Measurements from ENCODE around the gene ITGA6. TPM values are rescaled to one million over a fixed set of nuclear protein-coding genes. Genes with fewer than 3 reads are reported as not detected.
"Not testable (repeated sequence)": the region's sequence is repeated elsewhere in the genome, so short reads cannot be mapped to it uniquely, and the experiment has no call there.

ITGA6 gene
- total RNA-seq, 2 experiments from 2014 or later, result 8.2 to 8.6 TPM

- Mint-ChIP-seq H3K4me1 (ENCODE audit: low read depth) (no peaks in the 10 kb centered on the region), H3K36me3 (peaks cover 23% of the 10 kb centered on the region), H3K4me3 (no peak overlapping the region), H3K9me3 (peaks cover 26% of the 10 kb centered on the region), H3K27ac (no peak overlapping the region), H3K27me3 (no peaks in the 10 kb centered on the region)
- CTCF ChIA-PET, result interaction anchor here (0.6 kb wide), 1 partner anchor 366 kb away, joined by 3 read pairs; no protein-coding TSS in a partner anchor
- DNase-seq, result no peak
- POLR2A ChIA-PET, result no interaction called here
- intact Hi-C loops (cut with micrococcal nuclease), result no loop called here
These were observed 113.0 kb downstream of the ITGA6 start for GRCh38 chr2:172540421-172540820.

DNA sequence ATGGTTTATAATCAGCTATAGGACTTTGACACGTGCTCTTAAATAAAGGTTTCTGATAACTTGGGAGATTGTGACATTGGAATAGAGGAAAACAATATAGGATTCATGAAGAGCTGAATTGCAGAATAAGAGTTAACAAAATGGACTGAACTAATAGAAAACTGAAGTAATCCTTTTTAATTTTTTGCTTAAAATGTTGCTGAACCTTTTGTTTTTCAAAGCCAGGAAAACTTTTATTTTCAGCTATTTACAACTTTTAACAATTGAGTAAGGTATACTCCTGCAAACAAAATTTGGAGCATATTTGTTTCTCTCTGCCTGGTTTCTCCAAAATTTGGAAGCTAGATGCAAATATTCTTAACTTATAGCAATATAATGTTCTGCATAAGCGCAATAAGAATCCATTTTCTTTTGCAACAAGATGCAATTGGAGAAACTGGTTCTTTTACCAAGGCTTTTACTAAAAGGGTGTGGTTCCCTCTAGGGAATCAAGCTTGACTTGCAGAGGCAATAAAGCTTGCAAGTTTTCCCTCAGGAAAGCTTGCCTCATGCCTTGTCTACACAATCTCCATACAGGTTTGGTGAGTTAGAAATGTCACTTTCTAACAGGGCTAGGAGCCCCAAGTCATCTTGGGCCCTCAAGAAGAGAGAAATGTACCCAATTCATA, 118.2 kb downstream of the ITGA6 start:
- Mint-ChIP-seq H3K4me3 (no peak overlapping the region), H3K9me3 (peaks cover 16% of the 10 kb centered on the region), H3K36me3 (peaks cover 14% of the 10 kb centered on the region), H3K27me3 (no peaks in the 10 kb centered on the region), H3K4me1 (ENCODE audit: low read depth) (peaks cover 12% of the 10 kb centered on the region), H3K27ac (no peak overlapping the region)
- POLR2A ChIA-PET, result no interaction called here
- no peak for DNase-seq
- intact Hi-C loops (cut with micrococcal nuclease), result no loop called here
- CTCF ChIA-PET, result interaction anchor here (0.6 kb wide), 1 partner anchor 973 kb away, joined by 3 read pairs; no protein-coding TSS in a partner anchor

DNA sequence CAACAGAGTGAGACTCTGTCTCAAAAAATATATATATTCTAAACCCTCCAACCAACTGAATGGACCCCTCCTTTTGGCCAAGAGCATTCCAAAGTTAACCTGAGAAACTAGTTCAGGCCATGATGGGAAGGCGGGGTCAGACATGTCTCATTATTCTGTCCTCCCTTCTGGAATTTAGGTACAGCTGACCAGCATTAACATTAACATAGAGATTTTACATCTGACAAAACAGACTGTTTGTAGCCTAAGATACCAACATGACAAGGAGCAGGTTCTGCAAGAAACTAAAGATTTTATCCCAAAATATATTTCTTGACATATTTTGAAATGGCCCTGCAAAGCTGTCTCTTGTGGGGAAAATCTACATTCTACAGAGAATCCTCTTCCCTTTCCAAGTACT, 121.7 kb downstream of the ITGA6 start:
- peaks cover 8% of the 10 kb centered on the region for H3K36me3 Mint-ChIP-seq
- ChIA-PET CTCF (no interaction called here), POLR2A (no interaction called here)
- DNase-seq, result no peak
- peaks cover 10% of the 10 kb centered on the region for H3K9me3 Mint-ChIP-seq
- intact Hi-C loops (cut with micrococcal nuclease), result no loop called here
- H3K4me3 Mint-ChIP-seq, result no peak overlapping the region
- no peak overlapping the region for H3K27ac Mint-ChIP-seq
- H3K27me3 Mint-ChIP-seq, result peaks cover 1% of the 10 kb centered on the region
- peaks cover 28% of the 10 kb centered on the region for H3K4me1 Mint-ChIP-seq (ENCODE audit: low read depth)

DNA sequence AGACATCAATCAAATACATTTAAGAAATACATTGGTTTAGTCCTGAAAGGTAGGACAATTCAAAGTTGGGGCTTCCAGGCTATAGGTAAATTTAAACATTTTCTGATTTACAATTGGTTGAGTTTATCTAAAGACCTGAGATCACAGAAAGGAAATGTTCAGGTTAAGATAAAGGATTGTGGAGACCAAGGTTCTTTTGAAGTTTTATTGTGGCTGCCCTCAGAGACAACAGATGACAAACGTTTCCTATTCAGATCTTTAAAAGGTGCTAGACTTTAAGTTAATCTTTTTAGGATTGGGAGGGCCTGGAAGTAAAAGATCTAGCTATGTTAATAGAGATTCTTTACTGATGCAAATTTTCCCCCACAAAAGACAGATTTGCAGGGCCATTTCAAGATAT, 122.4 kb downstream of the ITGA6 start:
- POLR2A ChIA-PET, H3K27ac Mint-ChIP-seq, H3K27me3 Mint-ChIP-seq, H3K36me3 Mint-ChIP-seq, H3K9me3 Mint-ChIP-seq, DNase-seq, CTCF ChIA-PET, H3K4me3 Mint-ChIP-seq: not testable (repeated sequence)
- H3K4me1 Mint-ChIP-seq (ENCODE audit: low read depth), result peaks cover 34% of the 10 kb centered on the region
- intact Hi-C loops (cut with micrococcal nuclease), result loop anchor here (10.0 kb wide), 2 partner anchors 125 to 375 kb away; partner anchors contain the start of gene ITGA6

- no peak for DNase-seq
- Mint-ChIP-seq H3K27me3 (peaks cover 6% of the 10 kb centered on the region), H3K4me3 (no peak overlapping the region), H3K4me1 (ENCODE audit: low read depth) (peaks cover 37% of the 10 kb centered on the region), H3K9me3 (peaks cover 5% of the 10 kb centered on the region), H3K27ac (no peak overlapping the region), H3K36me3 (peaks cover 5% of the 10 kb centered on the region)
- ChIA-PET POLR2A (no interaction called here), CTCF (no interaction called here)
- intact Hi-C loops (cut with micrococcal nuclease), result loop anchor here (10.0 kb wide), 2 partner anchors 126 to 376 kb away; partner anchors contain the start of gene ITGA6
These were observed 123.0 kb downstream of the ITGA6 start for GRCh38 chr2:172550419-172550818.

- Mint-ChIP-seq H3K27ac (no peak overlapping the region), H3K27me3 (peaks cover 6% of the 10 kb centered on the region), H3K4me3 (no peak overlapping the region), H3K9me3 (peaks cover 5% of the 10 kb centered on the region), H3K36me3 (peaks cover 5% of the 10 kb centered on the region), H3K4me1 (ENCODE audit: low read depth) (peaks cover 37% of the 10 kb centered on the region)
- intact Hi-C loops (cut with micrococcal nuclease), result loop anchor here (10.0 kb wide), 2 partner anchors 126 to 376 kb away; partner anchors contain the start of gene ITGA6
- ChIA-PET POLR2A (no interaction called here), CTCF (no interaction called here)
- DNase-seq, result no peak
These were observed 123.9 kb downstream of the ITGA6 start for GRCh38 chr2:172551271-172551670.

DNA sequence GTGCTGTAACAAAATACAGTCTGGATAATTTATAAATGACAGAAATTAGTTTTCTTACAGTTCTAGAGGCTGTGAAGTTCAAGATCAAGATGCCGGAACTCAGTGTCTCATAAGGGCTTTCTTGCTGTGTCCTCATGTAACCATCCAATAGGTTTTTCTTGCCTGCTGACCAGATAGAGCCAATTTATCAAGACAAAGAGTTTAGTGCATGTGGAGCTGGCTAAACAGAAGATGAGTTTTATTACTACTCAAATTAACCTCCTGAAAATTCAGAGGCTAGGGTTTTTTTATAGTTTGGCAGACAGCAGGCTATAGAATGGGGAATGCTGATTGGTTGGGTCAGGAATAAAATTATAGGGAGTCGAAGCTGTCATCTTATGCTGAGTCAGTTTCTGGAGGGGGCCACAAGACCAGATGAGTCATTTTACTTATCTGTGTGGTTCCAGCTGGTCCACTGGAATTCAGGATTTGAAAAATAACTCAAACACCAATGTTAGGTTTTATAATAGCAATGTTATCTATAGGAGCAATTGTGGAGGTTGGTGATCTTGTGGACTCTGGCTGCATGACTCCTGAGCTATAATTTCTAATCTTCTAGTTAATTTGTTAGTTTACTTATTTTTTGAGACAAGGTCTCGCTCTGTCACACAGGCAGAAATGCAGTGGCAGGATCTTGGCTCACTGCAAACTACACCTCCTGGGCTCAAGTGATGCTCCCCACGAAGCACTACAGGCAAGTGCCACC, 125.3 kb downstream of the ITGA6 start:
- peaks cover 3% of the 10 kb centered on the region for H3K9me3 Mint-ChIP-seq
- intact Hi-C loops (cut with micrococcal nuclease), result loop anchor here (10.0 kb wide), 2 partner anchors 128 to 378 kb away; partner anchors contain the start of gene ITGA6
- DNase-seq, result no peak
- CTCF ChIA-PET, result no interaction called here
- no peak overlapping the region for H3K4me3 Mint-ChIP-seq
- H3K27me3 Mint-ChIP-seq, result peaks cover 6% of the 10 kb centered on the region
- H3K27ac Mint-ChIP-seq, result no peak overlapping the region
- H3K36me3 Mint-ChIP-seq, result peaks cover 5% of the 10 kb centered on the region
- POLR2A ChIA-PET, result no interaction called here
- H3K4me1 Mint-ChIP-seq (ENCODE audit: low read depth), result peaks cover 50% of the 10 kb centered on the region

- ChIA-PET POLR2A (interaction anchor here (0.6 to 0.9 kb wide), 3 partner anchors 40 to 661 kb away, joined by 4 to 6 read pairs (median 4); partner anchors contain the start of gene SLC25A12), CTCF (interaction anchor here (0.6 to 1.0 kb wide), 3 partner anchors 13 to 93 kb away, joined by 3 to 5 read pairs (median 3); no protein-coding TSS in a partner anchor)
- peak overlapping the region; percentile 53 for H3K4me3 Mint-ChIP-seq
- no peaks in the 10 kb centered on the region for H3K9me3 Mint-ChIP-seq
- H3K36me3 Mint-ChIP-seq, result peaks cover 5% of the 10 kb centered on the region
- DNase-seq, result peak; percentile 21
- intact Hi-C loops (cut with micrococcal nuclease), result loop anchor here (2.0 to 10.0 kb wide), 6 partner anchors 60 to 867 kb away; partner anchors contain the start of genes DLX2, DYNC1I2, HAT1 and ITGA6
- H3K27me3 Mint-ChIP-seq, result peaks cover 6% of the 10 kb centered on the region
- H3K4me1 Mint-ChIP-seq (ENCODE audit: low read depth), result peaks cover 54% of the 10 kb centered on the region
- H3K27ac Mint-ChIP-seq, result no peak overlapping the region
These were observed 127.2 kb downstream of the ITGA6 start for GRCh38 chr2:172554352-172555271.

DNA sequence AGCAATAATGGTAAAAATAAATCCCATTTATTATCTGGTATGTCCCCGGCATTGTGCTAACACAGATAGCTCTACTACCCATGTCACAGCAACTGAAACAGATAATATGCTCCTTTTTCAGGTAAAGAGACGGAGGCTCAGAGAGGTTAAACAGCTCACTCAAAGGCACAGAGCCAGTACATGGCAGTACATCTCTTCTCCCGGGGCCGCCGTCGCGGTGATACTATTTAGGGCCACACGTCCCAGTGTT, 127.8 kb downstream of the ITGA6 start:
- ChIA-PET CTCF (interaction anchor here (0.6 to 1.0 kb wide), 2 partner anchors 14 to 93 kb away, joined by 3 read pairs; no protein-coding TSS in a partner anchor), POLR2A (interaction anchor here (0.6 to 0.9 kb wide), 4 partner anchors 40 to 1626 kb away, joined by 3 to 6 read pairs (median 4); partner anchors contain the start of genes GORASP2 and SLC25A12)
- Mint-ChIP-seq H3K4me3 (peak overlapping the region; percentile 89), H3K9me3 (no peaks in the 10 kb centered on the region), H3K27ac (peak overlapping the region; percentile 89), H3K36me3 (peaks cover 5% of the 10 kb centered on the region), H3K27me3 (peaks cover 6% of the 10 kb centered on the region), H3K4me1 (ENCODE audit: low read depth) (peaks cover 48% of the 10 kb centered on the region)
- intact Hi-C loops (cut with micrococcal nuclease), result loop anchor here (2.0 to 10.0 kb wide), 6 partner anchors 60 to 868 kb away; partner anchors contain the start of genes DLX2, DYNC1I2, HAT1 and ITGA6
- DNase-seq, result no peak

All from activated CD4-positive, alpha-beta memory T cell treated with anti-CD3 and anti-CD28 coated beads for 36 hours (primary cell).